COLO668 (cell line): ENCODE measurements around the gene KDM4C.
"Not testable (repeated sequence)": the region's sequence is repeated elsewhere in the genome, so short reads cannot be mapped to it uniquely, and the experiment has no call there.

Source experiments
- DNase-seq: peaks from one replicate; lab custom pipeline; 2025; ENCODE audit not compliant: unreplicated experiment; lab: John Stamatoyannopoulos, UW

KDM4C gene

DNA sequence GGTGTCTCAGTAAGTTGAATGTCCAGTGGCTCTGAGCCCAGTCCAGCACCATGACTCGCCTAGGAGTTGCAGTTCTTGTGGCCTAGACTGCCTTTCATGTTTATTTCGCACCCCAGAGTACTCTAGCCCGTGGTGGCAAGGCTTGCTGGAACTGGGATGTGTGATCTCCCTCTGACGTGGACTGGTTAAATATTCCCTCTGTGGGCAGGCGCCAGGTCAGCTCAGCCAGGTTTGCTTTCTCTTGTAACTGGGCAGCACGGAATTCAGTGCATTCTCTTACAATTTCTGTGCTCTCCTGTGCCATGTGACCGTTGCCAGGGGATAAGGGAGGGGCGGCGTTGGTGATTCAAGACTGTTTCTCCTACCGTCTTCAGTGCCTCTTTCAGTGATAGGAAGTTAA, 270.8 kb downstream of the KDM4C start:
- DNase-seq = no peak

DNA sequence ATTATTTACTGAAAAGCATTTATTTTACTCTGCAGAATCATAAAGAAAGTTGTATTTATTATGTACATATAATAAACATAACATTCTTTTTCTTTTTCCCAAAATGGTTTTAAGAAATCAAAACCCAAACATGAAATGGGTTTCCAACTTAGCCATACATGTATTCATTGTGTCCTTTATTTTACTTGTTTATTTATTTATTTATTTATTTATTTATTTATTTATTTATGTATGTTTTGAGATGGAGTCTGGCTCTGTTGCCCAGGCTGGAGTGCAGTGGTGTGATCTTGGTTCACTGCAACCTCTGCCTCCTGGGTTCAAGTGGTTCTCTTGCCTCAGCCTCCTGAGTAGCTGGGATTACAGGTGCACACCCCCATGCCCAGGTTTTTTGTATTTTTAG, 273.2 kb downstream of the KDM4C start:
- not testable (repeated sequence) for DNase-seq

DNA sequence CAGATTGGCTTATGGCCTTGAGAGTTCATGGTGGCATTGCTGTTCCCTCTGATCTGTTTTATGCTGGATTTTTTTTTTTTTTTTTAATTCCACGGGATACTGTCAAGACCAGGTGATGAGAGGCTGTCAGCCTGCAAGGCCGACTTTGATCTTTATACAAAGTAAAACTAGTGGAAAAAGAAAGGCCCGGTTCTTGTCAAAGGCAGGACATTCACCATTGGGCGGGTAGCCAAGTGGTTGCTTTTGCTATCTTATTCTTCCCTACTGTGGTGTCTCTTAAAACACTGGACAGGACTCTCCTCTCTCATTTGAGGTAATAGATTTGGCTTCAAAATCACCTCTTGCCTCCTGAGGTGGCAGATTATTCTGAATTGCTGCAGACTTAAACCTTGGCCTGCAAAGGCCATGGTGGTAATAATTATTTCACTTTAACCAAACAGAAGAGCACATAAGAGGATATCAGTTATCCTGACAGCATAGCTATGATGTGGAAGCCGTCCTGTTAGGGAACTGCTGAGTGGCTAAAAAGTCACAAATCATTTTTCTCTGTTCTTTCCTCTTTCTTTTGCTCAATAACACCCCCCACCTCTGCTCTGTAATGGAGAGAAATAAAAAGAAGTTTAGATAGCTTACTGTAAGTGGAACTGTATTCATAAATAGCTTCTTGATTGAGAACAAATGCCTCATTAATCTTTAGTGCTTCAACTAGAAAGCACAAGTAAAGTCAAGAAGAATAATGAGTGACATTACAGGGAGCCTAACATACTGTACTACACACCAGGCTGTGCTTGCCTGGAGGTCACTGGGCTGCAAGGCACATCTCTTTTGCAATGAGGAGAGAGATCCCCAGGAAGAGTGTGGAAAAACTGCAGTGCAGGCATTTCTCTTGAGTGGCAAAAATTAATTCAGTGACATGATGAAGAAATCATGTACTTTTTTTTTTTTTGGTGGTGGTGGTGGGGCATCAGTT, 275.6 kb downstream of the KDM4C start:
- DNase-seq = no peak

DNA sequence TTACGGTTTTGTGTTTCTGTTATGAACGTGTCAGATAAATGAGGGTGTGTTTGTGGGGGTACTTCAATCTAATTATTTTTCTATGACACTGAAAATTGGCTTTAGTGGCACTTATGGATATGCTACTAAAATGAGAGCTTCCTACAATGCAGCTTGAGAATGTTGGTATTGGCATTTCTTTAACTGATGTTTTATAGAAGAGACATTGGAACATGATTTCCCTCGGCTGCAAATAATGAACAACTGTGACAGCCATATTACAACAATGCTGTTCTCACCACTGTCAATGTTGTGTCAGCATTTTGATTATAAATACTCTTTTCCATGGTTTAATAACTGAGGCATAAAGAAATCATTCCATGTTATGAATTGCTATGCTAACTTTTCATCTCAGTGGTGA, 279.4 kb downstream of the KDM4C start:
- DNase-seq = no peak

DNA sequence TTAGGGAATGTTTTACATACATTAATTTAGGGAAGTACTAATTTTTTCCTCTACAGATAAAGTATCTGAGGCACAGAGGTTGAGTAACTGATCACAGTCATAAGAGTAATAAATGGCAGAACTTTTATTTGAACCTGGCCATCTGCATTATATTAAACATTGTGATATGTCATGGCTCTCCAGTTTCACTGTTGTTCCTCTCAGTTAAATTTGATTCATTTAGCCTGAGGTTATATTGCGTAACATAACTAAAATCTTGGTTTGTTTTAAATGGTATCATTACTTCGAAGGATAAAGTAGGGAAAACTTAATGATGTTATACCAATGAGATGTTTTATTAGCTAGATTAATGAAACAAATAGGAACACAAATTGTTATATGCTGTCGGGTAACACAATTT, 284.4 kb downstream of the KDM4C start:
- no peak for DNase-seq

GRCh38 chr9:7045361-7045760, 287.6 kb downstream of the KDM4C start:
- DNase-seq = no peak

GRCh38 chr9:7051711-7052110, 293.9 kb downstream of the KDM4C start:
- no peak for DNase-seq

DNA sequence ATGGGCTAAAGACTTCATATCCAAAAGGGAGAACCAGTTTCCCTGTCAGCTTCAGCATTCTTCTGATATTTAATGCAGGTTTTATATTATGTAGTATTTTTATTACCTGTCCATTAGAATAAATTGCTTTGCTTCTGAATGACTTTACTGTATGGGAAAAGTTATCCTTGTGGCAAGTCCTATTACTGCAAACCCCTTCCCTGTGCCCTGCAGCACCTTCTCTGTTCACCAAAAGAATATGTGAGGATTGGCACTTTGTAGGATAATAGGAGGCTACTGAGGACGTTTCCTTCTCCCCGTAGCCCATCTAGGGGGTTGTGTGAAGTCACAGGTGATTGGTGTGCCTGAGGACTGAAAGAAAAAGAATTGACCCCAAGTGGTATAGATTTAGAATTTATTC, 296.1 kb downstream of the KDM4C start:
- DNase-seq = no peak

GRCh38 chr9:7055171-7055903, 297.6 kb downstream of the KDM4C start:
- DNase-seq = no peak

DNA sequence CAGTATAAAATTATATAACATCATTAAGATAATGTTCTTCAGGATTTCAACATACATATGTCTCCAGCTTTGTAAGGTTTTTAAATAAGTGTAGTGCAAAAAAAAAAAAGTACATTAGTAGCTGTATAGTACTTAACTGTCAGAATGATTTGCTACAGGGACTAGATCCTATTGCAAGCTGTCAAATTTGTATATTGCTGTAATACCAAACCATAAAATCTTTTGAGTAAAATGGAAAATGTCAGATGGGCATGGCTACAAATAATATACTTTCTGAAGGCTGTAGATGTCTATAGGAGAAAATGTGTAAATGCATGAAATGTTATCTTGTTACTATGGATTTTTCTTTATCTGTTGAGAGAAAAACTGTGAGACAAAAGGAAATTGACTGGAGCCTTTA, 298.5 kb downstream of the KDM4C start:
- no peak for DNase-seq

GRCh38 chr9:7058473-7058872, 300.7 kb downstream of the KDM4C start:
- no peak for DNase-seq

GRCh38 chr9:7067169-7067568, 309.4 kb downstream of the KDM4C start:
- no peak for DNase-seq

DNA sequence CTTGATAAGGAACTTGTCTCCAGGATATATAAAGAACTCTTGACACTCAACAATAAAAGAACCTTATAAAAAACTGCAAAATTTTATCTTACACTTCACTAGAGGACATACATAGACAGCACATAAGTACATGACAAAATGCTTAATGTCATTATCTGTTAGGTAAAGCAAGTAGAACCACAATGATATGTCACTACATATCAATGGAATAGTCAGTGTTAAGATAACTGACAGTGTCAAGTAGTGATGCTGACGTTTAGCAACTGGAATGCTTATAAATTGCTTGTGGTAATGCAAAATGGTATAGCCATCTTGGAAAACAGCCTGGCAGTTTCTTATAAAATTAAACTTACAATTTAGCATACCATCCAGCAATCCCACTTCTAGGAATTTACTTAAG, 314.1 kb downstream of the KDM4C start:
- DNase-seq = no peak

DNA sequence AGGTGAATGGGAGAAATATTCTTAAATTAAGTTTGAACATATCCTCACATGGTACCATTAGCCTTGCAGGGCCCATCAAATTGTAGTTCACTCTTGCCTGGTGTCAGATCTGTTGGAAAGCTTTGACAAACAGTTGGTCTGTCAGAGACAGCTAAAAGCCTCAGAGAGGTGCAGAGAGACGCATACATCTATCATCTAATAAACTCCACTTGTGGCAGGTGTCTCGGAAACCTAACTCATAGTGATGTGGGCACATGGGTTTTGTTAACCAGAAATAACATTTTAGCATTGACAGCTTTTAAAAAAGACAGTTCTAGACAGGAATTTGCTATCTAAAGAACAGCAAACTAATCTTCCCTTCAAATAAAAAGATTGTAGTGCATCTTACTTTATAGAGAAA, 315.9 kb downstream of the KDM4C start:
- DNase-seq = no peak

DNA sequence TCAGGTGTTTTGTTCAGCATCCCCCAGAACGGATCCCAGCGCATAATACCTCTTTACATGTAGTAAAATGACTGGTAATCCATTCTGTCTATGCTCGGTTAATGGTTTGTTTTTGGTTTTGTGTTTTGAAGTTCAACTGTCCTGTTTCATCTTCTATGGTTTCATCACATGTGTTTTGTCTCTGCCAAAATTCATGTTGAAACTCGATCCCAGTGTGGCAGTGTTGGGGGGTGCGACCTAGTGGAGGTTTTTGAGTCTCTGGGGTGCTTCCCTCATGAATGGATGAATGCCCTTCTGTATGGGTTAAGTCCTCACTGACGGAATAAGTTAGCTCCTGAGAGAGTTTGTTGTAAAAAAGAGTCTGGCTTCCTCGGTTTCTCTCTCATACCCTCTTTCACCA, 317.4 kb downstream of the KDM4C start:
- DNase-seq = no peak

- DNase-seq = no peak
These were observed 321.3 kb downstream of the KDM4C start for GRCh38 chr9:7079051-7079450.

GRCh38 chr9:7081065-7081600, 323.4 kb downstream of the KDM4C start:
- DNase-seq = no peak

GRCh38 chr9:7083192-7083591, 325.4 kb downstream of the KDM4C start:
- no peak for DNase-seq

DNA sequence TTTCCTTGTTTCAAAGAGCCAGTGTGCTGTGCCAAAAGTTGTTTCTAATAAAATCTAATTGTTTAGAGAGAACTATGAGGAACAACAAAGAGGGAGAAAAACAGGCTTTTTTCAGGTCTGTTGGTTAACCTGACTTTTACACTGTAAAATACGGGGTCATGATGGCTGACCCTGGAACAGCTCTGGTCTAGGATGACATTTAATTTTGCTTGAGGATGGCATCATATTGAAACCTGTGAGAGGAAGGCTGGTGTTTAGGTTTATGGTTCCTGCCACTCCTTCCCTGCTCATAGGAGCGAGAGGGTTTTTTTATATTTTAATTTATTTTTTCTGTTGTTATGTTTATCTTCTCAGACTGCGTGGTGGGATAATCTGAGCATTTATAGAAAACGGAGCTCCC, 327.6 kb downstream of the KDM4C start:
- DNase-seq = no peak

DNA sequence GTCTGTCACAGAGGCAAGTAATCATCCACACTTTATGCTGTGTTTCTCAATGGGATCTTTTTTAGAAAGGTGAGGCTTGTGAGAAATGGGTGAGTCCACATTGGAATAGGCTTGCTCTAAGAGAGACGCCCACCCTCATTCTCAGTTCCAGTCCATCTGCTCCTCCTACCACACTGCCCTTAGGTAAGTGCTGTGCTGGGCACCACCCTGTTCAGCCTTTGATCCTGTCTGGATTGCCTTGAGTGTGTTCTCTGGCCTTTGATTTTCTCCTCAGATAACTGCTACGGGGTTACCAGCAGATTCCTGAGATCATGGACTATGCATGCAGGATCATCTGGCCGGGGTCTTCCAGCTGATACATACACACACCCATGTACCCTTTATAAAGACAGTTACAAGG, 328.6 kb downstream of the KDM4C start:
- DNase-seq = no peak

- no peak for DNase-seq
These were observed 330.8 kb downstream of the KDM4C start for GRCh38 chr9:7088611-7089010.
